Gastrocnemius medialis (tissue), 4 donors: ENCODE data around the gene CORIN. TPM values are rescaled to one million over a fixed set of nuclear protein-coding genes. Genes with fewer than 3 reads are reported as not detected.

Experiments
- ATAC-seq, 2 donors: fragments of 150-250 bp; one replicate each; pipeline ENCODE4 v1.9.1; 2016
- DNase-seq, 2 donors: peaks; one replicate each; pipeline ENCODE4 v3.0.0-alpha.2; 2019
- H3K27ac ChIP-seq, 4 donors: fragments of 200-600 bp; sonication (generic); 1 replicate in 1 of 4; 2 replicates in 3 of 4; pipeline ENCODE4 v1.5.1; 2016 to 2018; ENCODE audit warnings: mild to moderate bottlenecking in 2 of 4, moderate library complexity in 1 of 4
- H3K27me3 ChIP-seq, 3 donors: fragments of 200-600 bp; sonication (generic) in 2 of 3; 1 replicate in 1 of 3; 2 replicates in 2 of 3; pipeline versions ENCODE4 v1.5.1 to v1.6.0; 2016 to 2019; ENCODE audit warnings: mild to moderate bottlenecking in 1 of 3, moderate library complexity in 1 of 3
- H3K36me3 ChIP-seq, 2 donors: fragments of 200-600 bp; sonication (generic) in 1 of 2; one replicate each; pipeline ENCODE4 v1.5.1; 2017 to 2018
- H3K4me1 ChIP-seq, 2 donors: fragments of 200-600 bp; sonication (generic) in 1 of 2; one replicate each; pipeline ENCODE4 v1.5.1; 2016 to 2017; ENCODE audit warnings: mild to moderate bottlenecking in 2 of 2
- H3K4me3 ChIP-seq, 4 donors: fragments of 200-600 bp; sonication (generic) in 3 of 4; 1 replicate in 1 of 4; 2 replicates in 3 of 4; pipeline ENCODE4 v1.5.1; 2016 to 2019; ENCODE audit warnings: mild to moderate bottlenecking in 2 of 4
- H3K9me3 ChIP-seq, 3 donors: fragments of 200-600 bp; sonication (generic) in 2 of 3; 1 replicate in 1 of 3; 2 replicates in 2 of 3; pipeline ENCODE4 v1.5.1; 2016 to 2019
- POLR2A ChIP-seq, 2 donors: fragments of 450-650 bp; IDR thresholded peaks; one replicate each; pipeline ENCODE4 v1.6.1; 2017; ENCODE audit warnings: antibody characterized with exemption in 2 of 2, mild to moderate bottlenecking in 2 of 2, moderate library complexity in 2 of 2
- in situ Hi-C, 4 donors: fragments of 200-750 bp; cut with MboI; loops; one replicate each; pipeline versions ENCODE4 v1.15.0 to v1.8.0; 2017; ENCODE audit warnings: low sequenced_read_pairs in 4 of 4
- intact Hi-C: fragments of 100-400 bp; cut with DNase I; formaldehyde crosslinking; loops from one replicate; pipeline ENCODE4 v1.15.1; 2023; ENCODE audit warnings: low total_unique reads
- total RNA-seq, 4 donors: library from RNA; depleted of rRNA; stranded (reverse); fragments of >200 nt; gene quantifications; one replicate each; pipeline versions ENCODE4 v1.1.0 to v1.2.3, GENCODE V29; 2016
- TF ChIP-seq, protein P1 (sequence below), 5 experiments: fragments of 450-650 bp in 3 of 5; fragments of 200-600 bp in 2 of 5; sonication (generic) in 2 of 5; IDR thresholded peaks in 4 of 5; conservative IDR thresholded peaks in 1 of 5; 1 replicate in 4 of 5; 2 replicates in 1 of 5; pipeline ENCODE4 v1.5.1; 2016 to 2019; ENCODE audit warnings: antibody characterized with exemption in 5 of 5, mild to moderate bottlenecking in 3 of 5, moderate library complexity in 3 of 5

The CORIN gene
- total RNA-seq, 4 donors from 2014 or later = 0.49 to 0.70 TPM; not detected in 2

GRCh38 chr4:47686294-47686872 is 151.5 kb downstream of the CORIN start:
- ATAC-seq = no peak
- H3K4me3 ChIP-seq = no peak overlapping the region
- no peaks in the 10 kb centered on the region for H3K4me1 ChIP-seq
- peak in 1 of 2 donors; percentile 16 for DNase-seq
- no peaks in the 10 kb centered on the region for H3K36me3 ChIP-seq
- in situ Hi-C loops (loop anchor here (10.0 to 25.0 kb wide), 3 partner anchors 151 to 251 kb away; partner anchors contain the start of gene CORIN (in 1 of the 4)), intact Hi-C loops (loop anchor here (1.0 kb wide), 1 partner anchor 150 kb away; no protein-coding TSS in a partner anchor)
- no peaks in the 10 kb centered on the region for H3K27me3 ChIP-seq
- H3K9me3 ChIP-seq = no peaks in the 10 kb centered on the region
- H3K27ac ChIP-seq = no peak overlapping the region
- TF ChIP-seq, protein P1, sequence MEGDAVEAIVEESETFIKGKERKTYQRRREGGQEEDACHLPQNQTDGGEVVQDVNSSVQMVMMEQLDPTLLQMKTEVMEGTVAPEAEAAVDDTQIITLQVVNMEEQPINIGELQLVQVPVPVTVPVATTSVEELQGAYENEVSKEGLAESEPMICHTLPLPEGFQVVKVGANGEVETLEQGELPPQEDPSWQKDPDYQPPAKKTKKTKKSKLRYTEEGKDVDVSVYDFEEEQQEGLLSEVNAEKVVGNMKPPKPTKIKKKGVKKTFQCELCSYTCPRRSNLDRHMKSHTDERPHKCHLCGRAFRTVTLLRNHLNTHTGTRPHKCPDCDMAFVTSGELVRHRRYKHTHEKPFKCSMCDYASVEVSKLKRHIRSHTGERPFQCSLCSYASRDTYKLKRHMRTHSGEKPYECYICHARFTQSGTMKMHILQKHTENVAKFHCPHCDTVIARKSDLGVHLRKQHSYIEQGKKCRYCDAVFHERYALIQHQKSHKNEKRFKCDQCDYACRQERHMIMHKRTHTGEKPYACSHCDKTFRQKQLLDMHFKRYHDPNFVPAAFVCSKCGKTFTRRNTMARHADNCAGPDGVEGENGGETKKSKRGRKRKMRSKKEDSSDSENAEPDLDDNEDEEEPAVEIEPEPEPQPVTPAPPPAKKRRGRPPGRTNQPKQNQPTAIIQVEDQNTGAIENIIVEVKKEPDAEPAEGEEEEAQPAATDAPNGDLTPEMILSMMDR (IDR thresholded peaks at IDR 0.05 in 4 of 5, conservative IDR thresholded peaks at IDR 0.05 in 1 of 5) = peak in 3 of 5 experiments; percentile 11 to 57 (median 43)
- TF ChIP-seq POLR2A (IDR thresholded peaks at IDR 0.05) = no peak

GRCh38 chr4:47675806-47676205 is 162.1 kb downstream of the CORIN start:
- Histone ChIP-seq H3K27me3 (no peaks in the 10 kb centered on the region), H3K9me3 (no peaks in the 10 kb centered on the region), H3K4me1 (no peaks in the 10 kb centered on the region), H3K36me3 (no peaks in the 10 kb centered on the region), H3K4me3 (no peak overlapping the region), H3K27ac (no peak overlapping the region)
- DNase-seq = no peak
- TF ChIP-seq, protein P1 (IDR thresholded peaks at IDR 0.05 in 4 of 5, conservative IDR thresholded peaks at IDR 0.05 in 1 of 5) = no peak
- no peak for TF ChIP-seq POLR2A (IDR thresholded peaks at IDR 0.05)
- in situ Hi-C loops (loop anchor here in 3 of 4 donors (25.0 kb wide), 2 partner anchors 161 to 261 kb away; partner anchors contain the start of gene CORIN (in 1 of the 3)), intact Hi-C loops (no loop called here)
- no peak for ATAC-seq

DNA sequence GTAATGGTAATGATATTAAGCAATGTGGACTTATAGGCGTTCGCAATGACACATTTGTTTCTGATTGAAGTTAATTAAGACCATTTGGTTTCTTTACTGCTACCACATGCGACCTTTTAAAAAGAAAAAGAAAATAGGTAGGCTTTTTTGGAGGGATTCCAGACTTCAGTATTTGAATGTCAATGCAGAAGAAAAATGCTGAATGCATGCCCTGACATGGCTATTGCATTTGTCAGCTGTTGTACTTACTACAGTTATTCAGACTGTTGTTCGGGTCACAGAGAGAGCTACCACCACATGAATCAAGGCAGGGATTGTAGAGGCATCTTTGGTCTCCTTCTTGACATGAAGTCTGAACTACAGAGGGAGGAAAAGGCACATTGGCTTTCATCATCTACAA is 163.7 kb downstream of the CORIN start:
- Histone ChIP-seq H3K4me1 (no peaks in the 10 kb centered on the region), H3K9me3 (no peaks in the 10 kb centered on the region), H3K4me3 (no peak overlapping the region), H3K27me3 (no peaks in the 10 kb centered on the region), H3K27ac (no peak overlapping the region), H3K36me3 (no peaks in the 10 kb centered on the region)
- intact Hi-C loops (no loop called here), in situ Hi-C loops (no loop called here)
- ATAC-seq (no peak), DNase-seq (no peak)
- TF ChIP-seq POLR2A (IDR thresholded peaks at IDR 0.05) = no peak
- TF ChIP-seq, protein P1 (IDR thresholded peaks at IDR 0.05 in 4 of 5, conservative IDR thresholded peaks at IDR 0.05 in 1 of 5) = no peak

- Histone ChIP-seq H3K9me3 (no peaks in the 10 kb centered on the region), H3K4me3 (no peak overlapping the region), H3K27ac (no peak overlapping the region), H3K27me3 (no peaks in the 10 kb centered on the region), H3K36me3 (no peaks in the 10 kb centered on the region), H3K4me1 (no peaks in the 10 kb centered on the region)
- ATAC-seq (no peak), DNase-seq (no peak)
- intact Hi-C loops = no loop called here
- in situ Hi-C loops = no loop called here
- TF ChIP-seq POLR2A (IDR thresholded peaks at IDR 0.05) = no peak
- TF ChIP-seq, protein P1 (IDR thresholded peaks at IDR 0.05 in 4 of 5, conservative IDR thresholded peaks at IDR 0.05 in 1 of 5) = no peak
Observed at GRCh38 chr4:47672696-47673095, 165.2 kb downstream of the CORIN start.
